NB4 (cell line): ENCODE measurements around the gene TERT.

Experiments used
- CTCF ChIP-seq: IDR thresholded peaks from one replicate; pipeline ENCODE4 v1.5.1; 2012; ENCODE audit warnings: low read depth, low read length
- POLR2A ChIP-seq: IDR thresholded peaks from 2 replicates; pipeline ENCODE4 v1.6.1; 2011; ENCODE audit warnings: mild to moderate bottlenecking; ENCODE audit not compliant: insufficient read length; ENCODE audit errors: extremely low read depth

- TF ChIP-seq POLR2A (no peak), CTCF (no peak)
These were observed 34.3 kb upstream of the TERT start for GRCh38 chr5:1329111-1329579.
